ENCODE data around the gene KLK7.
"Not testable (repeated sequence)": the region's sequence is repeated elsewhere in the genome, so short reads cannot be mapped to it uniquely, and the experiment has no call there.

The KLK7 gene

DNA sequence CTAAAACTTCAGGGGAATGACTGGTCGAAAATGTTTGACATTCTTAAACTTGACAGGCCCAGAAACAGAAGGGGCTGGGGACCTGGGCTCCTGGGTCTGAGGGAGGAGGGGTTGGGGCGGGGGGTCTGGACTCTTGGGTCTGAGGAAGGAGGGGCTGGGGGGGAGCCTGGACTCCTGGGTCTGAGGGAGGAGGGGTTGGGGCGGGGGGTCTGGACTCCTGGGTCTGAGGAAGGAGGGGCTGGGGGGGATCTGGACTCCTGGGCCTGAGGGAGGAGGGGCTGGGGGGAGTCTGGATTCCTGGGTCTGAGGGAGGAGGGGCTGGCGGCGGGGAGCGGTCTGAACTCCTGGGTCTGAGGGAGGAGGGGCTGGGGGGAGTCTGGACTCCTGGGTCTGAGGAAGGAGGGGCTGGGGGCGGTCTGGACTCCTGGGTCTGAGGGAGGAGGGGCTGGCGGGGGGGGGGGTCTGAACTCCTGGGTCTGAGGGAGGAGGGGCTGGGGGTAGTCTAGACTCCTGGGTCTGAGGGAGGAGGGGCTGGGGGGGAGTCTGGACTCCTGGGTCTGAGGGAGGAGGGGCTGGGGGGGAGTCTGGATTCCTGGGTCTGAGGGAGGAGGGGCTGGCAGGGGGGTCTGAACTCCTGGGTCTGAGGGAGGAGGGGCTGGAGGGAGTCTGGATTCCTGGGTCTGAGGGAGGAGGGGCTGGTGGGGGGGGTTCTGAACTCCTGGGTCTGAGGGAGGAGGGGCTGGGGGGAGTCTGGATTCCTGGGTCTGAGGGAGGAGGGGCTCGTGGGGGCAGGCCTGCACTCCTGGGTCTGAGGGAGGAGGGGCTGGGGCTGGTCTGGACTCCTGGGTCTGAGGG, 8.8 kb downstream of the KLK7 start:
- DNase-seq: no peak

DNA sequence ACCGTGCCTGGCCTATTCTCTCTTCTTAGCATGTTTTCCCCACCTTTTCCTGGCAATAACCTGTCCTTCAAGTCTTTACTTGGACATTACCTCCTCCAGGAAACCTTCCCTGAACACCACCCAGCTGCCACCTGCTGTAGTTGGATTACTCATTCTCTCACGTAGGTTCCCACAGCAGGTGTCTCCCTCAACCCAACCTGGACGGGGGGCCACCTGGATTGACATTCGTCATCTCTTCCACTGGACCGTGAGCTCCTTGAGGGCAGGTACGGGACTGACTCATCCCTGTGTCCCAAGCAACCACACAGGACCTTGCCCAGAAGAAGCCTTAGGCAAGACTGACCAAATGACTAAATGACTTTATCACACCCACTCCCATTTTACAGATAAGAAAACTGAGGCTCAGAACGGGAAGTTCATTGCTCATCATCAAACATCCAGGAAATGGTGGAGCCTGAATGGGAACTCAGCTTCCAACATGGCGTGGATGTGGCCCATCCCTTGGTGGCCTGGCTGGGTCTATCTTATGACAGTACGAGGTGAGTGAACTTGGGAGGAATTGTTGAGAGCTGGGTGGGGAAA, 10.8 kb downstream of the KLK7 start:
- DNase-seq: no peak

DNA sequence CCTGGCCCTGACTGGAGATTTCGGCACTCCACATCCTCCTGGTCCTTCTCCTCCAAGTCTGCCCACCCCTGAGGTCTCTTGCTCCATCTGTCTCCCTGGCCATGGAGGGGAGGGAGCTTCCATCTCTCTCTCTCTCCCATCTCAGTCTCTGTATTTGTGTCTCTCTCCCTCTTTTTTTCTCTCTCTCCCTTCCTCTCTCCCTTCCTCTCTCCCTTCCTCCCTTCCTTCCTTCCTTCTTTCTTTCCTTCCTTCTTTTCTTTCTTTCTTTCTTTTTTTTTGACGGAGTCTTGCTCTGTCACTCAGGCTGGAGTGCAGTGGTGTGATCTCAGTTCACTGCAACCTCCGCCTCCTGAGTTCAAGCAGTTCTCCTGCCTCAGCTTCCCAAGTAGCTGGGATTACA, 13.9 kb downstream of the KLK7 start:
- DNase-seq: not testable (repeated sequence)

DNA sequence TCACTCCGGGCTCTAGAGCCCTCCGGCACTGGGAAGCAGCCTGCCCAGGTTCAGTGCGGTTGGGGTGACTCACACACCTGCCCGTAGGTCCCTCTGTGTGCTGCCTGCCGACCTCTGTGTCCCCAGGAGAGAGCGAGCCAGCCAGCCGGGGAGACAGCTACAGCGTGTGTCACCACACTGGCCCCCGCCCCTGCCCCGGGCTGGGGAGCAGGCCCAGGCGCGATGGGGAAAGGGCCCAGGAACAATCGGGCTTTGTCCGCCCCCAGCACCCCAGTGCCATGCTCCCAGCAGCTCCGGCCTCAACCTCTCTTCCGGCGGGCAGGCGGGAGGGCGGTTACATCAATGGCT, 14.3 kb downstream of the KLK7 start, which contains the start of gene KLK6:
TSS of gene KLK6 (minus strand) at position 179 of the 348 bp plus-strand sequence. CDS start 1,487 bp downstream, outside the sequence.
- no peak for DNase-seq

DNA sequence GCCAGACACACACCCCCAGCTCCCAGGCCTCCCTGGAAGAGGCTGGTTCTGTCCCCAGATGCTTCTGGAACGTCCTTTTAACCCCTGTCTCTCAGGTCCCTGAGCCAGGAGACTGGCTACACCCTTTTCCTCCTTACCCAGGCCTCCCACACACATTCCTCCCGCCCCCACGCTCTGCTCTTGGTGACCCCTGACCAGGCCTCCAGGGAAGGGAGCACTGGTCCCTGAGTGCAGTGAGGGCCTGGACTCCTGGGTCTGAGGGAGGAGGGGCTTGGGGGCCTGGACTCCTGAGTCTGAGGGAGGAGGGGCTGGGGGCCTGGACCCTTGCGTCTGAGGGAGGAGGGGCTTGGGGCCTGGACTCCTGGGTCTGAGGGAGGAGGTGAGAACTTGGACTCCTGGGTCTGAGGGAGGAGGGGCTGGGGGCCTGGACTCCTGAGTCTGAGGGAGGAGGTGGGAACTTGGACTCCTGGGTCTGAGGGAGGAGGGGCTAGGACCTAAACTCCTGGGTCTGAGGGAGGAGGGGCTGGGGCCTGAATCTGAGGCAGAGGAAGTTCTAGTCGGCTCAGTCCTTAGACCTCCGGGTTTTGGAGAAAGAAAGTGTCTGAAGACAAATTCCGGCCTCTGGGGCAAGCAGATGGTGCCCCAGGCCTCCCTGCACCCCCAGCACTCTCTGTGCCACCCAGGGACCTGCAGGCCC, 14.9 kb downstream of the KLK7 start:
- no peak for DNase-seq

DNA sequence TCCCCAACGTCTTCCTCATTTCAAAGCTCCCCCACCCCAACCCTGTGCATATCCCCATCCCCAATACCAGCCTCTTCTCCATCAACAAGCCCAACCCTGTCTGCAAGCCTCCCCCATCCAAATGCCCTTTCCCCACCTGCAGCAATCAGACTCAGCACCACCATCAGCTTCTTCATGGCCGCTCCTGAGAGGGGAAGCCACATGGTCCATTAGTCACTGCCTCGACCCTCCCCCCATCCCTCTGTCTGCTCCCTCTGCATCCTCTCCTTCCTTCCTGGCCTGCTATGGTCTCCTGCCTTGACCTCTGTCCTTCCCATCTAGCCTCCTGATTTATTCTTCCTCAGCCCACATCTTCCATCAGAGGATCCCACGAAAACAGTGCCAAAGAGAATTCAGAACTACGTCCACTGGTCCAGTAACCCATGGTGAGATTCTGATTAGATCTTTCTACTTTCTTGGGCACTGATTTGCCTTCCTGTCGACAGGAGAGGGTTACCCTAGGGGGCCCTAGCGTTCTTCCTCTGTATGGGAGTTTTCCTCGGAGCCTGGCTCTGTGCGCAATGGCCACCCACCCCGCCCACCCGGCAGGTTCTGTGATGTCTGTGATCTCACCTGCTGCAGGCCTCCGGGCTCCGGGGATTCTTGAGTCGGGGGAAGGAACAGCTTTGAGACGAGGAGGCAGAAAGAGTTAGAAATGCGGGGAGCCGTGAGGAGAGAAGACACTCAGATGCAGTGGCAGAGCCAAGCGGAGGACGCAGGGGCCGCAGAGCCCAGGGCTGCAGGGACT, 15.6 kb downstream of the KLK7 start:
- no peak for DNase-seq

DNA sequence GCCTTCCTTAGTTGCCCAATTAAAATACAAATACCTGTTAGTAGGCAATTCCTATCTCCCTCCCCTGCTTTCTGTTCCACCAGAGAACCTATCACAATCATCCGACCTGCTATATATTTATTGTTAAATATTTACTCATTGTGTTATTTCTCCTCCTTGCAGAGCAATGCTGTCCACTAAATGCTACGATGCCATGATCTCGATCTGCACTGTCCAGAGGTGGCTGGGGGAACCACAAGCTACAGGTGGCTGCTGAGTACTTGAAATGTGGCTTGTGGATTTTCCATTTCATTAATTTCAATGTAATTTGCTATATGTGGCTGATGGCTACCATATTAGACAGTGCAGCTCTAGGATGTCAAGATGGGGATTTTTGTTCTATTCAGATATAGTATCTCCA, 19.5 kb downstream of the KLK7 start:
- no peak for DNase-seq

DNA sequence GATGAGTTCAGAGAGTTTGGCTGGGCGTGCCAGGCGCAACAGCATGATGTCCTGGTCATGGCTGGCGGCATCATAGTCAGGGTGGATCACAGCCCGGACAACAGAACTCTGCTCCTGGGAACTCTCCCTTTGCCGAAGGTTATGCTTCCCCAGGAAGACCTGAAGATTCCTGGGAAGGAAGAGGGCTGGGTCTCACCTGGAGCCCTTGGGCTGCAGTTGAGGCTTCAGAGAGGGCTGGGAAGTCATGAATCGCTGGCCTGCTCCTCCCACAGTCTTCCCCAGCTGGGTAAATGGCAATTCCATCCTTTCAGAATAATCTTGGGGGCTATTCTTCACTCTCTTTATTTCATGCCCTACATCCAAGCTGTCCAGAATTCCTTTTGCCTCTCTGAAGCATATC, 20.3 kb downstream of the KLK7 start:
- no peak for DNase-seq

DNA sequence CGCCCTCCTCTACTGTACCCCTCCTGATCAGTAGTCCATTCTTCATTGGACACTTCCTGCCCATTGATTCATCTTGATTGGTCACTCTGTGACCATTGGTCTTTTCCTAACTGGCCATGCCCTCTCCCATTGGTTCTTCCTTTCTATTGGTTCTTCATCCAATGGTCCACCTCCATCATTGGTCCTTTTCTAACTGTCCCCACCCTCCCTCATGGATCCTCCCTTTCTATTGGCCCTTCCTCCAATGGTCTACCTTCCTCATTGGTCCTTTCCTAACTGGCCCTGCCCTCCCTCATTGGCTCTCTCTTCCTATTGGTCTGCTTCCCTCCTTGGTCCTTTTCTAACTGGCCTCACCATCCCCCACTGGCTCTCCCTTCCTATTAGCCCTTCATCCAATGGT, 21.5 kb downstream of the KLK7 start:
- DNase-seq: no peak

DNA sequence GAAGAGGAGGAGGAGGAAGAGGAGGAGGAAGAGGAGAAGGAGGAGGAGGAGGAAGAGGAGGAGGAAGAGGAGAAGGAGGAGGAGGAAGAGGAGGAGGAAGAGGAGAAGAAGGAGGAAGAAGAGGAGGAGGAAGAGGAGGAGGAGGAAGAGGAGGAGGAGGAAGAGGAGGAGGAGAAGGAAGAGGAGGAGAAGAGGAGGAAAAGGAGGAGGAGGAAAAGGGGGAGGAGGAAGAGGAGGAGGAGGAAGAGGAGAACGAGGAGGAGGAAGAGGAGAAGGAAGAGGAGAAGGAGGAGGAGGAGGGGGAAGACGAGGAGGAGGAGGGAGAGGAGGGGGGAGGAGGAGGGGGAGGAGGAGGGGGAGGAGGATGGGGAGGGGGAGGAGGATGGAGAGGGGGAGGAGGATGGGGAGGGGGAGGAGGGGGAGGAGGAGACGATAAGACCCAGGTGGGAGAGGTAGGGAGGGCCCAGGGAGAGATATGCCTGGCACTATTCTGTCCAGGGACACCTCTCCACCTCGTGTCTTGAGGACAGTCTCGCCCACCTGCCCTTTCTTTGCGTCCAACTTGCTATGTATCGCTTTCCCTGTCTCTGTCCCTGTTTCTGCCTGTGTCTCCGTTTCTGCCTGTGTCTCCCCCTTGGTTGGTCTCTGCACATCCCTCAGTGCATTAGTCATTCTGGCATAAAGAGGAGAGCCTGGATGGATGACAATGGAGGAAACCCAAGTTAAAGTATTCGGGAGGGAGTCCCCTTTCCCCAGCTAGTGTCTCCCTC, 23.8 kb downstream of the KLK7 start:
- DNase-seq: no peak

DNA sequence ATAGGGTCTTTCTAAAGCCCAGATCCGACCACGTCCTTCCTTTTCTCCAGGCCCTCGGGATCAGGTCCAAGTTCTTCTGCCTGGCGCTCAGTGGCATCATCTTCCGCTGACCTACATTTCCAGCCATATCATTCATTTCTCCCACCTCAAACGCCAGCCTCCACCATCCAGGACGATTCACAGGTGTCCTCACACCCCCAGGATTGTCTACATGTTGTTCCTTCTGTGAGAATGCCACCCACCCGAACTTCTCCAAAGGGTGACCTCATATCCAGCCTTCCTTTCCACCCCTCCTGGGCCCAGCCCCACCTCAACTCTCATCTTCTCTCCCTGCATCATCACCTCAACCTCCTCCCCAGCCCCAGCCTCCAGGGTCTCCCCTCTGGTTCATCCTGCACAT, 26.1 kb downstream of the KLK7 start:
- no peak for DNase-seq

DNA sequence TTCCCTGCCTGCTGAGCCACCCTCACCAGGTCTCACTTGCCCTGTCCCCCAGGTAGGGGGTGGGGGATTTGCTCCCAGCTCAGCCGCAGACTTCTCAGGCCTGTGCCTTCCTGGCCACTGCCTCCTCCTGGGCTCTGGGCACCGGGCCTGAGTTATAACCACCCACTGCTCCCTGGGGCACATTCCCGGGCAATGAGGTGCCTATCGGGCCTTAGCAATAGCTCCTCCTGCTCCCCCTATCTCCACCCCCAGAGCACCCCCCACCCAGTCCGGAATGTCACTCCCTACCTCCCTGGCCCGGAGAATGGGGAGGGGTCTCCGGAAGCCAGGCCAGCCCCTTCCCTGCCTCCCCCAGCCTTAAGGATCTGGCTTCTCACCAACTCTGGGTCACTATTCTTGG, 30.8 kb downstream of the KLK7 start, which contains the start of gene KLK5:
TSS of gene KLK5 (minus strand) at position 129 of the 400 bp plus-strand sequence. CDS start 381 bp downstream, outside the sequence.
- no peak for DNase-seq

DNA sequence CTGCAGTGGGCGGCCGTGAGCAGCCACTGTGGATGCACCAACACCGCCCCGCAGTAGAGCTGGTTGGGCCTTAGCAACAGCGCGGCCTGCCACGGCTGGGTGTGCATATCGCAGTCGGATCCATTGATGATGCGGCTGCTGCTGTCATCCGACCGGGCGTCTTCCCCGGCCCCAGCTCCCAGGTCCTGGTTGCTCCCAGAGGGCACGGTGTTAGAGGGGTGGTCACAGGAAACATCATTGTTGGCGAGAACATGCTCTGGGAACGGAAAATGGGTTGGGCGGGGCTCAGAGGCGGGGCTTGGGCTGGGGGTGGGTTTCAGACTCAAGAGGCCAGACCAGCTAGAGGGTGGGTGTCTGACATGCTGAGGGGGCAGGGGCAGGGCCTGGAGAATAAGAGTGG, 33.9 kb downstream of the KLK7 start:
- no peak for DNase-seq

DNA sequence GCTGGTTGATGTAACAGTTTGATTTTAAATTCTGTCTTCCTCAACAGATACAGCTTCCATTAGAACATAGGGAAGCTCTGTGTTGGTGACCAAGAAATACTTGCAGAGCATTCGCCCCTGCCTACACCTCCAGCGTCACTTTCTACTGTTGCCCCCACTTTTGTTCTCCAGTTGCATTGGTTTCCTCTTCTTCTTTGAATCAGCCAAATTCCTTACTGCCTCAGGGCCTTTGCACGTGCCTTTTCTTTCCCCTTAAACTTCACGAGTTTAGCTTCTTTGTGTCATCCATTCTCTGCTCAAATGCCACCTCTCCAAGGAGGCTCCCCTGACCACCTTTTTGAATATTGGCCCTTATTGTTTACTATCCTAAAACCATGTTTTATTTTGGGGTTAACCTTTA, 36.6 kb downstream of the KLK7 start:
- no peak for DNase-seq

DNA sequence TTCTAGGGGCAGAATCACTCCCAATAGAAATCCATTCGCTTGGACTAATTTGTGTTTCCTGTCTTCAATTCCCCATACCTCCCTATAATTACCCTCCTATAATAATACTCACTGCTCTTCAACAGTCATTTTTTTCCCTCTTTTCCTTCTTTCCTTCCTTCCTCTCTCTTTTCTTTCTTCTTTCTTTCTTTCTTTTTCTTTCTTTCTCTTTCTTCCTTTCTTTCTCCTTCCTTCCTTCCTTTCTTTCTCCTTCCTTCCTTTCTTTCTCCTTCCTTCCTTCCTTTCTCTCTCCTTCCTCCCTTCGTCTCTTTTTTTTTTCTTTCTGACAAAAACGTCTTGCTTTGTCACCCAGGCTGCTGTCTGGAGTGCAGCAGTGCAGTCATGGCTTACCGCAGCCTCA, 38.9 kb downstream of the KLK7 start:
- no peak for DNase-seq

DNA sequence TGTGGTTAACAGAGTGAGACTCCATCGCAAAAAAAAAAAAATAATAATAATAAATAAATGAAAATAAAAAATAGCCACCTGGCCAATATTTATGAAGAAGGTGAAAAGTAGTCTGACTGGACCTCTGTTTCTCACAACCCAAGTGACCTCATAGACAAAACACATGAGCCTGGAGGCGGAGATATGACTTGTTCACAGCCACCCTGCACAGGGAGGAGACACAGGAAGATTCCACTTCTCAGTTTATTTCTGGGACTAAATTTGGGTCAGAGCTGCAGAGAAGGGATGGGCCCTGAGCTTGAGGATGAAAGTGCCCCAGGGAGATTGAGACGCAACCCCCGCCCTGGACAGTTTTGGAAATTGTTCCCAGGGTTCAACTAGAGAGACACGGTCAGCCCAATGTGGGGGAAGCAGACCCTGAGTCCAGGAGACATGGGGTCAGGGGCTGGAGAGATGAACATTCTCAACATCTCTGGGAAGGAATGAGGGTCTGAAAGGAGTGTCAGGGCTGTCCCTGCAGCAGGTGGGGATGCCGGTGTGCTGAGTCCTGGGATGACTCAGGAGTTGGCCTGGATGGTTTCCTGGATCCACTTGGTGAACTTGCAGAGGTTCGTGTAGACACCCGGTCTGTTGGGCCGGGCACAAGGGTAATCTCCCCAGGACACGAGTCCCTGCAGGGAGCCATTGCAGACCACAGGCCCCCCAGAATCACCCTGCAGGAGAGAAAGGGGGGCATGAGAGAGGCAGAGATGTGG, 40.5 kb downstream of the KLK7 start:
- DNase-seq: no peak

DNA sequence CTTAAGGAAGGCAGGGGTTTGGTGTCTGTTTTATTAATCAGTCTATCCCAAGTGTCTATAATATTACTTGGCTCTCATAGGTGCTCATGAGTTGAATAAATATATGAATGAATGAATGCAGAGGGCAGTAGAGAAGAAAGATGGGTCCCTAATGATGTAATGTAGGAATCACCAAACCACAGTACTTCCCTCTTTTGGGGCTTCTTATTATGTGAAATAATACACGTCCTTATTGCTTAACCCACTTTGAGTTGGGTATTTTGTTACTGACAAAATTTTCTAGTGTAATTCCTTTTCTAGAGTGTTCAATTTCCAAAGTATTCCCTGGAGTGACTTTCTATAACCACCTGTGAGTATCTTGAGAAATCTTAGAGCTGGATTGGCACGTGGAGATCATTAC, 44.1 kb downstream of the KLK7 start:
- DNase-seq: no peak

DNA sequence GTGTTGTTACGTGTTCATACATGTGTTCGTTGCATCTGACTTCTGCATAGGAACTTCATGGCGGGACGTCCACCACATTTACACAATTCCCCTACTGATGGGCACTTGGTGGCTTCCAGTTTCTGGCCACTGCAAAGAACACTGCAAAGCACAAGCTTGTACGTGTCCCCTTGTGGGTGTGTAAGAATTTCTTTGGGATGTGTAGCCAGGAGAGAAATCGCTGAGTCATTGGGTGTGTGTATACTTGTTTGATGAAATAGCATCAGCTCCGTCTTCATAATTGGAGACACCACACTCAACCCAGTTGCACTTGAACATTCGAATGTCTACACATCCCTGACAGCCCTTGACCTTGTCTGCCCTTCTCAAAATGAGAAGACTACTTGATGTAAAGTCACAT, 50.1 kb downstream of the KLK7 start:
- no peak for DNase-seq

DNA sequence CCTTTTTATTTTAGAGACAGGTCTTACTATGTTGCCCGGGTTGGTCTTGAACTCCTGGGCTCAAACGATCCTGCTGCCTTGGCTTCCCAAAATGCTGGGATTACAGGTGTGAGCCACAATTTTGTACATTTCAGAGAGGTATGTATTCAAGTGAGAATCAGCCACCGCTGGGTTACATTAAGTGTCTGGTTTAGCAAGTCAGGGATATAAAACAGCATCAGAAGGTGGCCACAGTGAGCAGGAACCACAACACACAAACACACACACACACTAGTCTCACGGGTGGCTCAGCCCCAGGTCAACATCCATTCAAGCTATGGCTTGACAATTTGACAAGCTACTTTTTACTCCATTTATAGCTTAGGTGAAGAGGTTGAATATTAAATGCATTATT, 51.0 kb downstream of the KLK7 start:
- no peak for DNase-seq

DNA sequence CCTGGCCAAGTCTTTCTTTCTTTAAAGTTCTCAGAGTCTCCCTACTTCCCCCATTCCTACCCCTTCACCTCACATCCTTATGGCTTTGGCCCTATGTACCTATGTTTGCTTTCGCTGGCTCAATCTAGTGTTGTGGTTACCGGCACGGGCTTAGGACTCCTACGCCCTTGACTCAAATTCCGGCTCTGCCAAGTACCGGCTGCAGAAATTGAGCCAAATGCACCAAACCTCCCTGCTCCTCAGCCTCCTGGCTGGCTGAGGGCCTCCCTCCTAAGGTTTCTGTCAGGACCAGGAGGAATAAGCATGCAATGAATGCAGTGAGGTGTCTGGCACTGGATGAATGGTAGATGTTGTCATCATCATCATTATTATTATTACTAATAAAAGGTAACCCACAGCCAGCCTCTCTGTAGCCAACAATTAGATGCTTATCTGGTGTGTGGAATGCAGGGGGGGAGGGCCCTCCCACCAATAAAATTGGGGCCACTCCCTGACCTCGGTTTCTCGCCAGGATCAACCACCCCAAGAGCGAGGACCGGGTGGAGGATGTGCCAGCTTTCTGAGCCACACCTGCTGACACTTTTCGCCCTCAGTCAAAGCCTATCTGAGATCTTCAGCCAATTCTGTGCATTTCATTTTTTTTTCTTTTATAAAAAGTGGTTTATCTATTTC, 51.6 kb downstream of the KLK7 start:
- DNase-seq: no peak

DNA sequence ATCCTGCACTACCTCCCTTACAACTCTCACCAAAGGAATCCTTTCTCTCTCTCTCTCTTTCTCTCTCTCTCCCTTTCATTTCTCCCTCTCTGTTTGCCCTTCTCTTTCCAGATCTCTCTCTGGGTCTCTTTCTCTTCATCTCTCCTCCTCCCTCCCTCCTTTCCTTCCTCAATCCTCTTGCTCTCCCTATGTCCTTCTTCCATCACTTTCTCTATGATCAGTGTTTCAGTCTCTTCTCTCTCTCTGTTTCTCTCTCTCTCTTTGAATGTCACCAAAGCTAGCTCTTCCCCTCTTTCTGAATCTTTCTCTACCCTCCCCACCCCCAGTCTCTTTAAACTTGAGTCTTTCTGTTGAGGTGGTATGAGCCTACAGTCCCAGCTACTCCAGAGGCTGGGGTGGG, 52.7 kb downstream of the KLK7 start:
- no peak for DNase-seq
